Measurements from ENCODE around the gene SORCS3.
"Not testable (repeated sequence)": the region's sequence is repeated elsewhere in the genome, so short reads cannot be mapped to it uniquely, and the experiment has no call there.

The SORCS3 gene

DNA sequence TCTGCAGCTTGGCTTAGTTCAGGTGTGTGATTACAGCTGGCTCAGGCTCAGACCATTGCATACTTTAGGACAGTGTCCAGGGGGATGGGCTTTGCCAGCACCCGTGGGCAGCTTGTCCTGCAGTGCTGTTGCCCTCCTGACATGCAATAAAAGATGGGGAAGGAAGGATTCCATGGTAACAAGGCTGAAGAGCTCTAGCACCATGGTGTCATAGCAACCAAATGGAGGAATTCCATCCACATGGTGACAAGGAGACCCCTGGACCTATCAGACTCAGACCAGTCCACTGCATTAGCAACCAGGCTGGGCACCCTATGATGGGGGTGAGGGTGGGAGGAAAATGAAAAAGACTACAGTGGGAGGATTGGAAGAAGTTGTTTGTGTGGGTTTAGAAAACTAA, 49.9 kb downstream of the SORCS3 start:
- no peak for DNase-seq

GRCh38 chr10:104694074-104694473, 53.0 kb downstream of the SORCS3 start:
- DNase-seq, result no peak

DNA sequence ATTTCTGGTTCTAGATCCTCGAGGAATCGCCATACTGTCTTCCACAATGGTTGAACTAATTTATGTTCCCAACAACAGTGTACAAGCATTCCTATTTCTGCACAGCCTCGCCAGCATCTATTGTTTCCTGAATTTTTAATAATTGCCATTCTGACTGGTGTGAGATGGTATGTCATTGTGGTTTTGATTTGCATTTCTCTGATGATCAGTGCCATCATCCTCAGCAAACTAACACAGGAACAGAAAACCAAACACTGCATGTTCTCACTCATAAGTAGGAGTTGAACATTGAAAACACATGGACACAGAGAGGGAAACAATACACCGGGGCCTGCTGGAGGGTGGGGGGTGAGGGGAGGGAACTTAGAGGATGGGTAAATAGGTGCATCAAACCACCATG, 62.2 kb downstream of the SORCS3 start:
- not testable (repeated sequence) for DNase-seq

DNA sequence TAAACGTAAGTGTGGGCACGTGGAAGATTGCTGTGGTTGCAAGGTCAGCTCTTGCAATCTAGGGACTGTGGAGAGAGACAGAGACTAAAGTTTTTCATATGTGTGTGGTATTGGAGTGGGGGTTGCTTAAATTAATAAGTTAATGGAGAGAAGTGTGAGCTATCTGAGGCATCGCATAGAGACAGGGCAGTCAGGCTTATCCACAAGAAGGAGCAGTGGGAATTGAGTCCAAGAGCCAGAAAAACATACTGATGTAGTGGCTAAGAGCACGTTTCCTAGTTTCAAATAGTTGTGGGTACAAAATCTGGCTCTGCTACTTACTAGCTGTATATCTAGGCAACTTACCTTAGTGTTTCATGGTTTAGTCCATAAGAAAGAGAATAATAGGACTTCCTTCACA, 65.8 kb downstream of the SORCS3 start:
- no peak for DNase-seq

DNA sequence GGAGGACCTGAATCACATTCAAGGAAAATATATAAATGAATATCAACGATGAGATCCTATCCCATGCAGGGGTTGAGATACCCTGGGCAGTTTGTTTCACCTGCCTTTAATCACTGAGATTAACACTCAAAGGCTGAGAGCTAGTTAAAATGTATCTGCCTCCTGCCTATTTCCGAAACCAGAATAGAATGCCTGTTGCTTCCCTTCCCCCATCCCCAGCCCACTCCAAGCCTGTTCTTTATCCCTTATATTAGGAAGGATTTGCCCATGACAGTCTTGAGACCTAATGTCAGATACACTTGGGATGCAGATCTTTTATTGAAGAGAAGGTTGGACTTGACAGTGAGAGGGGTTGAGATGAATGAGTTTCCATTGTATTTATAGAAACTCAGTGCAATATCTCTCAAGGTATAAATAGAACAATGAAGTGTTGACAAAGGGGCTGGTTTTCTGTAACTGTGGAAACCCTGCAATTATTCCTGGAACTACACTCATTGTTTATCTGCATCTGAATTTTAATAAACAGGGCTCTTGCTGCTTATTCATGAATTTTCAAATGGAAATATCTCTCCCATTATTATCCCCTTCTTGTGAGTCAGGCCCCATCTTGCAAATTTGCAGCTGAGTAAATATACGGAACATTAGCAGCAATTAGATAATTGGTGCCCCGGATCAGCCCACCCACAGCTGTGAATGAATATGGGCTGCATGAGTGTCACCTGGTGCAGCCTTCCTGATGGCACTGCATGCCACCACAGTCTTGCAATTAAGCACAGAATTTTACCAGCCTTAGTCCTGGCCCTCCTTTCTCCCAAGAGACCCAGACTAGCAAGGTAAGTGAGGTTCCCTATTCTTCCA, 66.7 kb downstream of the SORCS3 start:
- DNase-seq, result no peak

DNA sequence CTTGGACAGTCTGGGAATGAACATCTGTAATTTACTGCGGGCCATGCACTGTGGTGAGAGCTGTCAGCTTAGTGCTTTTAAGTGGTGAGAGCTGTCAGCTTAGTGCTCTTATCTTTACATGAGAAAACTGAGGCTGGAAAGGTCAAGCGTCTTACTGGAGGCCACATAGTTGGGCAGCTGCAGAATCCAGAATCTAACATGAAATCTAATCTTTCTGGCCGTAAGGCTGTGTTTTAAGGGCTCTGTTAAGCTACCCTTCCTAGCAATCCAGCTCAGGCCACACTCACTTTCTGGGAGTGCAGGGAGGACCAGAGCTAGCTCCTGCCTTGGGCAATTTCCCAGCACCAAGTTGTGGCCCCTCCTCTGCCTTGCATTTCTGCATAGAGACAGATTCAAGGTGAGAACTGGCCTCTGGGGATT, 70.2 kb downstream of the SORCS3 start:
- DNase-seq, result no peak

- DNase-seq, result not testable (repeated sequence)
Observed at GRCh38 chr10:104730593-104730992, 89.5 kb downstream of the SORCS3 start.

DNA sequence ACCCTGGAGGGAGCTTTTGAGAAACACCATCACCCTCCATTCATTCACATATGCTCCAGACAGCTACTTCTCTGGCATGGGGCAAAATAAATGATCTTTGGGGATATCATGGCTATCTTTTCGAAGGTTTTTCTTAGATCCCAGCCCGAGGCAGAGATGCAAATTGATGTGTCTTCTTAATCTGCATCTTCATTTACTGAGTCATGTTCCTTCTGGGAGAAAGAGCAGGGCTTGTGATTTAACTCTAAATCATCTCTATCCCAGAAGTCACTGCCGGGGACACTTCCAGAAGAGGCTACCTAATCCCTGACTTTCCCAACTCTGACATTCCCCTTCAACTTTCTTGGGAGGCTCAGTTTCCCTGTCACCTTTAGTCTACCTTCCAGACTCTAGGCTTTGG, 90.1 kb downstream of the SORCS3 start:
- no peak for DNase-seq

DNA sequence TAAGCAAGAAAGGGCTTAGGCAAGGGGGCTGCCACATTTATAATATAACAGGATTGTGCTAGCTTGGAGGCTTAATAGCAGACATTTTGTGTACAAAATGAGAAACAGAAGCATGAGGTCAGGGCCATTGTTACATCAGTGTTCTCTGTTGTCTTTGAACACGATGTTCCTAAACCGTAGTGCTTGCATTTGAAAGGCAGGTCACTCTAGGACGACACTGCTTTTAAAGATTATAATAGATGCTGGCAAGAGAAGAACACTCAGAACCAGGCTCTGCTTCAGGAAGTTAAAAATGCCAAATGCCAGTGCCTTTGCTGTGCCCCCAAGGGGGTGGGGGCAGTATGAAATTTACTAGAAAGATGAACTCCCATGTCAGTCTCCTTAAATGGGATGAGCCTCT, 91.1 kb downstream of the SORCS3 start:
- no peak for DNase-seq

DNA sequence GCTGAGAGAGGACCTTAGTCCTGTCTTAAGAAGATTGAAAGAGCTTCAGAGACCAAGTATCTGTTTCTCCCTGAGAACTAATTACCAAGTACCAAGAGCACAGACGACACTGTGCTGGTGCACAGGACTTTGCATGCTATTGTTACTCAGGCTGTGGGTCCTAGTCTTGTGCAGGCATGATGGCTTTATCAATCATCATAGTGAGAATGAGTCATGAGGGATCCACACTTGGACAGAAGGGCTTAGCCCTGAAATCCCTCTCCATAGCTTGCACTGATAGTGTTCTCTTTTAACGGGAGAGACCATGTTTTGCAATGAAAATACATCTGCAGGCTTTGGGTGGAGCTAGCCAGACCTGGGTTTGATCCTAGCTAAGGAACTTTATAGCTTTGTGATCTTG, 93.3 kb downstream of the SORCS3 start:
- DNase-seq, result no peak

GRCh38 chr10:104735036-104735756, 94.1 kb downstream of the SORCS3 start:
- peak in 1 of 2 experiments; percentile 8 for DNase-seq

DNA sequence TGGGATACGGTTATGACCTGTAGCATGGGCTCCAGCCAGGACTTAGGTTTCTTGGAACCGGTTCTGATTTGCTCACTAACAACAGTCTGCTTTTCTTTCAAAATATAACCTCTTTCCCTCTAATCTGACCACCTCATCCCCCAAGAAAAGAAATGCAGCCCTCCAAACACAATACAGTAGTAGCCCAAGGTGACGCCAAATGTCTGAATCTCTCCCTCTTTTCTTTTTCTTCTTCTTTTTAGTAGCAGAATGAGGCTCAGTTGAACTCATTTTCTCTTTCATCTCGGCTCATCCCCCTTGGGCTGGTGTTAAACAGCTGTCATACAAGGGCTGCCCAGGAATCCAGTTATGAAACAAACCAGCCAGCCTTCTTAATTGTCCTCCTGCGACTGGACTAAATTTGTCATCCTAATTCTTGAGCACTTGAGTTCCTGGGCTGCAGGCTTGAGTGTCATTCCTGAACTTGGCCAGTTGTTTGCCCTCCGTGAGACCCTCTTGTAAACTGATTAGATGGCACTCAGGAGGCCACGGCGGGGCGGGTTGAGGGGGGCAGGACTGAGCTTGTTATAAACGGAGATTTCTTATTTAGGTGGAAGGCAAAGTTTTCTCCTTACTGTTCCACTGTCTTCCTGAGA, 94.8 kb downstream of the SORCS3 start:
- no peak for DNase-seq

DNA sequence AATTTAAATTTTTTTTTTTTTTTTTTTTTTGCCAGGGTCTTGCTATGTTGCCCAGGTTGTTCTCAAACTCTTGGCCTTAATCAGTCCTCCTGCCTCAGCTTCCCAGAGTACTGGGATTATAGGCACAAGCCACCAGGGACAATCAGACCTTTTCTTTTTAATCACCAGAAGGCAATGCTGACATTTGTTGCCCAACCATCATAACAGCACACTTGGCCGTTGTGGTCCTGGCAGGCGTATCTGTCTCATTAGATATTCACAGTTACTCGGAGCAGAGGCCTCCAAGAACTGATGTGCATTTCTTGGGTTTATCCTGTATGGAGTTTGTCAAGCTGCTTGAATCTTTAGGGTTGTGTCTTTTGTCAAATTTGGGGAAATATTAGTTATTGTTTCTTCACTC, 100.0 kb downstream of the SORCS3 start:
- no peak for DNase-seq

DNA sequence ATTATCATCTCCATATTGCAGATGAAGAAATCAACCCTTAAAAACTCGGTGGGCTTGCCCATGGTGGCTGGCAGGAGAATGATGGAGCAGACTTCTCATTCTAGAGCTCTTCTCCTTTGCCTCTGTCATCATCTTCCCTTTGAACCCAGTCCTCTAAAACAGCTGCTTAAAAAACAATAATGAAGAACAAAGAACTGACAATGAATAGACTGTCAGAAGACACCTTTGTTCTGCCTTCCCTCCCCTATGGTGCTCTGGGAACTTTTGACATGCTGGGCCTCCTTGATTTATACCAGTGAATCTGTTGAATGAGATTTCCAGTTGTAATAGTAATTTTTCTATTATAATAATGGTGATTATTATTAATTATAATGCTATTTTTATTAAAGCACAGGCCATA, 103.0 kb downstream of the SORCS3 start:
- DNase-seq, result no peak

DNA sequence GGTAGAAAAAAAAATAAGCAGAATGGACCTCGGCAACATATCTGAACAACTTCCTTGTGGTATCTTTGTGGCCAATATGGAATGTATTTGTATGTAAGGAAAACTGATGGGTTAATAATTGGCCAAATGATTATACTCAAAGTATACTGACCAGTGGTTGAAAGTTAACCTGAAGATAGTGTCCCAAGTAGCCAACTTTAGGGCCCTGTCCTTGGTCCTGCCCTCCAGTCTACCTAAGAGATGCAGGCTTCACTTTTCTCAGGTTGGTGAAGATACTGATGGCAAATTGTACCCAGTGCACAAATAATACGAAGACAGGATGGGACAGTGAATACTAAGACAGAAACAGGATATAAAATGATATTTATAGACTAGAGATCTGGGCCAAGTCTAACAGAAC, 109.2 kb downstream of the SORCS3 start:
- DNase-seq, result no peak

DNA sequence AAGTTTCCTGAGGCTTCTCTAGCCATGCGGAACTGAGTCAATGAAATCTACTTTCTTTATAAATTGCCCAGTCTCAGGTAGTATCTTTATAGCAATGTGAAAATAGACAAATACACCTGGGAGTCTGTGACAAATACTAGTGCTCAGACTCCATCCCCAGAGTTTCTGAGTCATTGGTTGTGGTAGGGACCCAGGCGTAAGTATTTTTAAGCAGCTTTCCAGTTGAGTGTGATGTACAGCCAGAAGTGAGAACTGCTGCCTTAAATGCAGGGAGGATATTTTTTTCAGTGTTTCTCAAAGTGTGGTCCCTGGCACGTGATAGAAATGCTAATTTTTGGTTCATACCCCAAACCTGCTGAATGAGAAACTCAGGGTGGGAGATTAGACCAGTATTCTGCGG, 121.7 kb downstream of the SORCS3 start:
- DNase-seq, result no peak

GRCh38 chr10:104766341-104766740, 125.3 kb downstream of the SORCS3 start:
- DNase-seq, result peak in 1 of 2 experiments; percentile 2

- no peak for DNase-seq
Observed at GRCh38 chr10:104767282-104767681, 126.2 kb downstream of the SORCS3 start.

- DNase-seq, result no peak
Observed at GRCh38 chr10:104767745-104768144, 126.7 kb downstream of the SORCS3 start.

DNA sequence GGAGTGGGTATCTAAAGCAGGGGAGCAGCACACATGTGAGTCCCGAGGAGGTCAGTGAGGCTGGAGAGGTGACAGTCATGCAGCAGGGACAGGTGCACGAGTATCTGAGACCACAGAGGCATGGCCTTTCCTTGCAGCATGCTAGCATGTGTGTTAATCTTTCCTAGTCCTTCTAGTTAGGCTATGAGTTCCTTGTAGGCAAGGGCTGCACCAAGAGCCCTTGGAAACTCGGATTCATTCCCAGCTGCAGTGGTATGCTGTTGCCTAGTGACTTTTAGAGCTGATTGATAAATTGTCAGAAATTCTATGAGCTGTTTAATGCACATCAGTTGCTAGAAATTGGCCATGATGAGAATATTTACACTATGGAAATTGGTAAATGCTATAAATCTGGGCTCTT, 132.0 kb downstream of the SORCS3 start:
- DNase-seq, result no peak

DNA sequence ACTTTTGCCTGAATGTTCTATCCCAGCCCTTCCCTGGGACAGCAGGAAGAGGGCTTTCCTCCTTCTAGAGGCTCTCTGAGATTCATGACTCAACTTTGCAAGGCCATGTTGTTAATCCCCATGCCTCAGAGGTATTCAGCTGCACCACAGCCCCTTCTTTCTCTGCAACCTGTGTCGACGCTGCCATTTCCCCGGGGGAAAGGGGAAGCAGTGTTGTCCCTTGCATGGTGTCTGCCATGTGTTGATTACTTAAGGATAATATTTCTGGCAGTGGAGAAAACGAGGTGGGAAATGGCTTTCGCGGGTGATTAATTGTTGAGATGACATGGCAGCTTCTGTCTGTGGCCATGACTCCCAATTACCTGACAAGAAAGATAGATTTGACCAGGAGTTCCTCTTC, 133.1 kb downstream of the SORCS3 start:
- DNase-seq, result no peak

GRCh38 chr10:104777086-104777799, 136.2 kb downstream of the SORCS3 start:
- no peak for DNase-seq

GRCh38 chr10:104778371-104778770, 137.3 kb downstream of the SORCS3 start:
- no peak for DNase-seq

Measured in NCI-H446 (cell line).